Measurements from ENCODE around the gene SSH2. TPM values are rescaled to one million over a fixed set of nuclear protein-coding genes. Genes with fewer than 3 reads are reported as not detected.

SSH2 gene
- total RNA-seq, 2 donors from 2014 or later: 28.1 to 28.2 TPM

- Histone ChIP-seq H3K27ac (no peak overlapping the region), H3K36me3 (peaks cover 6% of the 10 kb centered on the region)
- DNase-seq: peak; percentile 88
These were observed 349.9 kb downstream of the SSH2 start for GRCh38 chr17:29579866-29580771.

GRCh38 chr17:29578626-29579485 lies 351.2 kb downstream of the SSH2 start:
- peaks cover 4% of the 10 kb centered on the region for H3K4me1 ChIP-seq

More at GRCh38 chr17:29579866-29580771, 349.9 kb downstream of the SSH2 start:
- Histone ChIP-seq H3K27me3 (no peaks in the 10 kb centered on the region), H3K4me1 (peaks cover 2% of the 10 kb centered on the region), H3K9me3 (no peaks in the 10 kb centered on the region), H3K4me3 (no peak overlapping the region), H3K9ac (ENCODE audit: low read depth in 2 of 2, low read length in 2 of 2) (peak overlapping the region in 1 of 2 donors; percentile 9)
- intact Hi-C loops (cut with DNase I): loop anchor here (5.0 kb wide), 2 partner anchors 37 to 197 kb away; no protein-coding TSS in a partner anchor
- TF ChIP-seq, protein P1, sequence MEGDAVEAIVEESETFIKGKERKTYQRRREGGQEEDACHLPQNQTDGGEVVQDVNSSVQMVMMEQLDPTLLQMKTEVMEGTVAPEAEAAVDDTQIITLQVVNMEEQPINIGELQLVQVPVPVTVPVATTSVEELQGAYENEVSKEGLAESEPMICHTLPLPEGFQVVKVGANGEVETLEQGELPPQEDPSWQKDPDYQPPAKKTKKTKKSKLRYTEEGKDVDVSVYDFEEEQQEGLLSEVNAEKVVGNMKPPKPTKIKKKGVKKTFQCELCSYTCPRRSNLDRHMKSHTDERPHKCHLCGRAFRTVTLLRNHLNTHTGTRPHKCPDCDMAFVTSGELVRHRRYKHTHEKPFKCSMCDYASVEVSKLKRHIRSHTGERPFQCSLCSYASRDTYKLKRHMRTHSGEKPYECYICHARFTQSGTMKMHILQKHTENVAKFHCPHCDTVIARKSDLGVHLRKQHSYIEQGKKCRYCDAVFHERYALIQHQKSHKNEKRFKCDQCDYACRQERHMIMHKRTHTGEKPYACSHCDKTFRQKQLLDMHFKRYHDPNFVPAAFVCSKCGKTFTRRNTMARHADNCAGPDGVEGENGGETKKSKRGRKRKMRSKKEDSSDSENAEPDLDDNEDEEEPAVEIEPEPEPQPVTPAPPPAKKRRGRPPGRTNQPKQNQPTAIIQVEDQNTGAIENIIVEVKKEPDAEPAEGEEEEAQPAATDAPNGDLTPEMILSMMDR (IDR thresholded peaks at IDR 0.05): peak; percentile 85

GRCh38 chr17:29577385-29578211 lies 352.4 kb downstream of the SSH2 start:
- Histone ChIP-seq H3K4me1 (peaks cover 4% of the 10 kb centered on the region), H3K9me3 (no peaks in the 10 kb centered on the region), H3K9ac (ENCODE audit: low read depth in 2 of 2, low read length in 2 of 2) (no peak overlapping the region), H3K27ac (no peak overlapping the region), H3K36me3 (peaks cover 6% of the 10 kb centered on the region), H3K27me3 (no peaks in the 10 kb centered on the region), H3K4me3 (no peak overlapping the region)
- TF ChIP-seq, protein P1 (IDR thresholded peaks at IDR 0.05): no peak
- intact Hi-C loops (cut with DNase I): no loop called here
- DNase-seq: peak; percentile 16

More at GRCh38 chr17:29578626-29579485, 351.2 kb downstream of the SSH2 start:
- TF ChIP-seq, protein P1 (IDR thresholded peaks at IDR 0.05): no peak
- Histone ChIP-seq H3K36me3 (peaks cover 6% of the 10 kb centered on the region), H3K27me3 (no peaks in the 10 kb centered on the region), H3K27ac (no peak overlapping the region), H3K4me3 (no peak overlapping the region), H3K9me3 (no peaks in the 10 kb centered on the region), H3K9ac (ENCODE audit: low read depth in 2 of 2, low read length in 2 of 2) (no peak overlapping the region)
- no peak for DNase-seq
- intact Hi-C loops (cut with DNase I): no loop called here

GRCh38 chr17:29577001-29577370 lies 353.0 kb downstream of the SSH2 start:
- H3K4me3 ChIP-seq: no peak overlapping the region
- no peak overlapping the region for H3K27ac ChIP-seq
- H3K9ac ChIP-seq (ENCODE audit: low read depth in 2 of 2, low read length in 2 of 2): no peak overlapping the region
- intact Hi-C loops (cut with DNase I): no loop called here
- H3K9me3 ChIP-seq: no peaks in the 10 kb centered on the region
- peaks cover 4% of the 10 kb centered on the region for H3K4me1 ChIP-seq
- peaks cover 6% of the 10 kb centered on the region for H3K36me3 ChIP-seq
- DNase-seq: peak; percentile 16
- TF ChIP-seq, protein P1 (IDR thresholded peaks at IDR 0.05): no peak
- no peaks in the 10 kb centered on the region for H3K27me3 ChIP-seq
